Renal cortex interstitium (tissue), 11 donors: ENCODE measurements around the gene LRPPRC. TPM values are rescaled to one million over a fixed set of nuclear protein-coding genes. Genes with fewer than 3 reads are reported as not detected.

ENCODE experiments used
- DNase-seq, 11 donors: peaks; one replicate each; pipeline ENCODE4 v3.0.0-alpha.2; 2013; ENCODE audit warnings: low read depth in 9 of 11, low spot score in 4 of 11; ENCODE audit errors: extremely low read depth in 1 of 11
- polyA plus RNA-seq, 3 donors: library from polyadenylated mRNA; unstranded; fragments of 120-200 nt; gene quantifications; one replicate each; pipeline ENCODE4 v1.2.1, GENCODE V29; 2013; ENCODE audit not compliant: insufficient read length in 3 of 3

Gene LRPPRC
- polyA plus RNA-seq, 3 donors = 105 to 122 (median 121) TPM

GRCh38 chr2:43887176-43887575 lies 108.6 kb downstream of the LRPPRC start:
- DNase-seq = no peak

GRCh38 chr2:43885132-43885632 lies 110.6 kb downstream of the LRPPRC start:
- DNase-seq = no peak

DNA sequence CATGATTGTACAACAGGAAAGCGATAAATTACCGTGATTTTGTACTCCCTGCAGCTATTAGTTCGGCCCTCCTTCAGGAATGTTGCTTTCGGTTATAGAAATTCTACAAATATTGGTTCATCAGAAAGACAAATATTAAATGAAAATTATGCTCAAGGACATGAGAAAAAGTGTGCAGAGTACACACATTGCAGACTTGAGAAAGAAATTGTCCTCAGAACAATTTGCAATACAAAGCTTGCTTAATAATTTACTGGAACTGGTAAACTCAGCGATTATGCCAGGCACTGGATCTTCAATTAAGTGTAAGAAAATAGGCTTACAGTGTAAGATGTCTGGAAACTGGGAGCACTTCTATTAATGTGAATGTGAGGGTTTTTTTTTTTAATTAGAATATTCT lies 111.1 kb downstream of the LRPPRC start:
- DNase-seq = peak in 1 of 11 donors; percentile 8

DNA sequence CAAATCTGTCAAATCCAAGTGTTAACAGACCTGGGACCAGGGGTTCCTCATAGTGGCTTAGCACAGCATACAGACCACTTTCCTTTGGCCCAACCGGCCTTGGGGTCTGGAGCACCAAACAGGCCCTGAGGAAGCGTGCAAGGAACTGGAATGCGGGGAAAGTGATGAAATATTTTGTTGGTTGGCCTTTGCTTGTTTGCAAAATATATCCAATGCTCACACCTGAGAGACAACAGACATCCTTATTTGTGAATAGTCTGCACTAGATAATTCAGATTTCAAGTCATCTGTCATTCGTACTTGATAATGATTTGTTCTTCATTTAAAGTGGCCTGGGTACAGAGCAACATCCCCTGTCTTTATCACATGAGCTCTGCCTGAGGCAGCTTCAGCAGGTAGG lies 113.5 kb downstream of the LRPPRC start:
- DNase-seq = no peak

GRCh38 chr2:43880952-43881351 lies 114.8 kb downstream of the LRPPRC start:
- no peak for DNase-seq

- DNase-seq = no peak
Observed at GRCh38 chr2:43880471-43880870, 115.3 kb downstream of the LRPPRC start.

DNA sequence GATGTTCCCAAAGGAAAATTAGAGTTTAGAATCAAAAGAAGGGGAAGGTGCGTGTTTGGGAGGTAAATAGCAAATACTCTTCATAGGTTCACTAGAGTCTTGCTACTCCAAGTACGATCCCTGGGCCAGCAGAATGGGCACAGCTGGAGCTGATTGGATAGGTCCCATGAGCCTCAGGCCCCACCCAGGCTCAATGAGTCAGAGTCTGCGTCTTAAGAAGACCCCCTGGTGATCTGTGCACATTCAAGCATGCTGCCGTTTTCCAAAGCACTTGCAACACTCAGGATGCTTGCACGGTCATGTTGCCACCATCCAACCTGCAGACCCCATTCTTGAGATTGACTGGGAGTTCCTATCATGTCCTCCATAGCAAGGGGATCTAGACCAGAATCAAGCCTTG lies 116.5 kb downstream of the LRPPRC start:
- DNase-seq = no peak

GRCh38 chr2:43877782-43878464 lies 117.9 kb downstream of the LRPPRC start:
- peak in 9 of 11 donors; percentile 10 to 45 (median 29) for DNase-seq

DNA sequence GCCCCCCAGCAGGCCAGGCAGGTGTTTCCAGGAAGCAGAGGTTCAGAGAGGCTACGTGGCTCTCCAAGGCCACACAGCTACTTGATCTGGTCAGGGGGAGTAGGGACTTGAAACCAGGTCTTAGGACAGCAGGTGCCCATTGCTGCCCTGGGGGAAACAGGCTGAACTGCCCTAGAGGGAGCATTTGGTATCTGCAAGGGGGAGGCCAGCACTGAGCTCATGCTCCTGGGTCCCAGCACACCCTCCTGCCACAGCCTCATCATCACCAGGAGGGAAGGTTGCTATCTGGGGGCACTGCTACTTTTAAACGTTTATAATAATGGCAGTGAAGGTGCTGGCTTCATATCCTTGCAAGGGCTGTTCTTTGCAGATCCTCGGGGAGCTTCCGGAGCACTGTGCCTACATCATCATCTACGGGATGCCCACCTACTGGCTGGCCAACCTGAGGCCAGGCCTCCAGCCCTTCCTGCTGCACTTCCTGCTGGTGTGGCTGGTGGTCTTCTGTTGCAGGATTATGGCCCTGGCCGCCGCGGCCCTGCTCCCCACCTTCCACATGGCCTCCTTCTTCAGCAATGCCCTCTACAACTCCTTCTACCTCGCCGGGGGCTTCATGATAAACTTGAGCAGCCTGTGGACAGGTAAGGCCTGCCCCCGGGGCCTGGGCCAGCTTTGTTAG lies 120.9 kb downstream of the LRPPRC start:
- no peak for DNase-seq

- no peak for DNase-seq
Observed at GRCh38 chr2:43872151-43872550, 123.6 kb downstream of the LRPPRC start.

- no peak for DNase-seq
Observed at GRCh38 chr2:43855292-43855691, 140.5 kb downstream of the LRPPRC start.

DNA sequence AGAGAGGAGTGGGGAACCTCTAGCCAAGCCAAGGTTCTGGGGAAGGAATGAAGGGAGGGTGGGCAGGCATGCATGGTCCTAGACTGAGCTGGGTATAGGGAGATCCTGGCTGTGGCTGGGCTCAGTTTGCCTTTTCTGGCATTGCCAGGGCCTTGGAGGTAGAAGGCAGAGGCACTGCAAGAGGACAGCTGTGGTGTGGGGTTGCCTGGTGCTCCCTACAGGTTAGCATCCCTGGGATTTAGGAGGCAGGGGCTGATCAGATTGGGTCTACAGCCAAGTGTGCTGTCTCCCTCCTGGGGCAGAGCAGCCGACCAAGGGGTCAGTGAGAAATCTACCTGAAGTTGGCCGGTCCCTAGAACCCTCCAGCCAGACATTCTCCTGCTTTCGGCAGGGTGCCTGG lies 141.1 kb downstream of the LRPPRC start:
- no peak for DNase-seq

DNA sequence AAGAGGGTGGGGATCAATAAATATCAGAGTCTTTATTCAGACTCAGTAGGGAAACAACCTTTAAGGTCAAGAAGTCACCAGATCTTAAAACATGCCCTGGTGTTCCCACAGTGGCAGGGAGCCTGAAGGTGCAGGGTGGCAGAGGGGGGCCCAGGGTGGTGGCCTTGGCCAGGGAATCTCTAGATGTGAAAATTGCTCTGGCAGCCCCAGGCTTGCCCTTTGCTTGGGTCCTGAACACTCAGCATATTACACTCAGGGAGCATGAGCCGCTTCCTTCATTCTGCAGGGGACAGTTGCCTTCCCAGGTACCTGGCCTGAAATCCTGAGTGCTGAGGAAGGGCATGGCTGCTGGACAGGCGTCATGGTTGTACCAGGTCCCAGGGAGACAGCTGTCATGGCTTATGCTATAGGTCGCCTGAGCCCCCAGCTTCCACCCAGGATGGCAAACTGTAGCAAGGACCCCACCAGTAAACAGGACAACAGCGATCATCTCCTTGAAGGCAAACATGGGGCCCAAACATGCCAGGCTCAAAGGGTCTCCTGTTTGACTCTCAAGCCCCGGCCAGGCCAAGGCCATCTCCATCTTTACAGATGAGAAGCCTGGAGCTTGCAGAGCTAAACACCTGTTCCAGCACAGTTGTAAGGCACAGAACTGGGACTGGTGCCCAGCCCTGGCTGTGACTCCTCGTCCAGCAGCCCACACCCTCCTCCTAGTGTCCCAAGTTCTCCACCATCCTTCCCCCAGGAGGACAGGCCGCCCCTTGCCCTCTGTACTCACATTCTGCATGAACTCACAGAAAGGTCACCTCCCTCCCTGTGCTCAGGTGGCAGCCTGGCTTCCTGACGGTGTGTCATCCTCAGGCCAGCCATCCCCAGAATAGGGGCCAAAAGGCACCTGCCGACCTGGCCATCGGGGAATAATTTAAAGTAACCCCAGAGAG lies 142.4 kb downstream of the LRPPRC start:
- DNase-seq = no peak

GRCh38 chr2:43852196-43852730 lies 143.5 kb downstream of the LRPPRC start:
- no peak for DNase-seq

DNA sequence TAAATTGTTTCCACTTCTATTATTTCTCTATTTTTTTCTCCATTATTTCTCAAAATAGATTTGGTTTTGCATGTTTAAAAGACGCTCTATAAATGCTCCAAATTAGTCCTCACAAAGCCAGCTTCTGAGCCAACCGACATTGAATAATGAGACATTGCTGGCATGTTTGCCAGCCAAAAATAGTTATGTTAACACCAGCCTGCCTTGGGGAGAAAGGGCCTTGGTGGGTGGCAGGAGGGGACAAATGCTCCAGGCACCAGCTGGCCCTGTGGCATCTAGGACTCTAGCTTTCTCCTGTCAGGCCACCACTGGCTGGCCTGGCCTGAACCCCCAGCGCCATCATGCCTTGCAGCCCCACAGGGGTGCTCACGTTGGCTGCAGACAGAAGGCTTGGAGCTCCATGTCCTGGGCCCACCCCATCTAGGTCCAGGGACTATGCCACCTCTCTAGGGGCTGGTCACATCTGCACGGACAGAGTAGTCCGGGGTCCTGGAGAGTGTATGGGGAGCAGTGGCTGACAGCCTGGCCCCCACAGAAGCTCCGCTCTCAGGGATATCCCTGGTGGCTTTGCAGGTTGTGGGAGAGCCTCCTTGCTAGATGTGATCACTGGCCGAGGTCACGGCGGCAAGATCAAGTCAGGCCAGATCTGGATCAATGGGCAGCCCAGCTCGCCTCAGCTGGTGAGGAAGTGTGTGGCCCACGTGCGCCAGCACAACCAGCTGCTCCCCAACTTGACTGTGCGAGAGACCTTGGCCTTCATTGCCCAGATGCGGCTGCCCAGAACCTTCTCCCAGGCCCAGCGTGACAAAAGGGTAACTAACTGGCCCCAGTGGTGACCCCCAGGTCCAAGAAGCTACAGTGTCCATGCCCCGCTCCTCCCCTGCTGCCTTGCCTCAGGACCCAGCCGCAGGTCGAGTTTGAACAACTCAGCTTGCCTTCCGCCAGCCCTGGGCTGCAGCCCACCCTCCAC lies 144.5 kb downstream of the LRPPRC start:
- DNase-seq = no peak

GRCh38 chr2:43848214-43848613 lies 147.6 kb downstream of the LRPPRC start:
- peak in 1 of 11 donors; percentile 4 for DNase-seq

GRCh38 chr2:43846140-43846793 lies 149.5 kb downstream of the LRPPRC start:
- no peak for DNase-seq

DNA sequence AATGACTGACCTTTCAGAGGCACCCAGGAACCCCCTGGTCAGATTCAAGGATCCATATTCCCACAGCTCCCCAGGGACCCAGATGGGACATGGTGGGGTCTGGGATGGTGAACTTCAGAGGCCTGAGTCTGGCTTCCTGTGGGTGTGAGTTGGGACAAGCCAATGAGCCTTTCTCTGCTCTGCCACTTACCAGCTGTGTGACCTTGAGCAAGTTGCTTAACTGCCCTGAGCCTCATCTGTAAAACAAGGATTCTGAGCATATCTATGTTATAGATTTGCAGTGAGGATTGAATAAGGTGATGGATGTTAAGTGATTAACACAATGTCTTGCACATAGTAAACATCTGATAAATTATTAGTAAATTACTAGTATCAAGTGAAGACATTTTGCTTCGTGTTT lies 150.6 kb downstream of the LRPPRC start:
- DNase-seq = no peak
